Stimulated activated CD4-positive, alpha-beta T cell treated with anti-CD3 and anti-CD28 coated beads, Interleukin-4, amount 100 ng/mL, for 24 hours (primary cell): Measurements from ENCODE around the gene AGPAT2.
"Not testable (repeated sequence)": the region's sequence is repeated elsewhere in the genome, so short reads cannot be mapped to it uniquely, and the experiment has no call there.

Experiments used
- DNase-seq: peaks from one replicate; pipeline ENCODE4 v3.0.0-alpha.2; 2020

The AGPAT2 gene

GRCh38 chr9:136643596-136644342 lies 43.5 kb downstream of the AGPAT2 start:
- no peak for DNase-seq

GRCh38 chr9:136642439-136642921 lies 44.8 kb downstream of the AGPAT2 start:
- no peak for DNase-seq

DNA sequence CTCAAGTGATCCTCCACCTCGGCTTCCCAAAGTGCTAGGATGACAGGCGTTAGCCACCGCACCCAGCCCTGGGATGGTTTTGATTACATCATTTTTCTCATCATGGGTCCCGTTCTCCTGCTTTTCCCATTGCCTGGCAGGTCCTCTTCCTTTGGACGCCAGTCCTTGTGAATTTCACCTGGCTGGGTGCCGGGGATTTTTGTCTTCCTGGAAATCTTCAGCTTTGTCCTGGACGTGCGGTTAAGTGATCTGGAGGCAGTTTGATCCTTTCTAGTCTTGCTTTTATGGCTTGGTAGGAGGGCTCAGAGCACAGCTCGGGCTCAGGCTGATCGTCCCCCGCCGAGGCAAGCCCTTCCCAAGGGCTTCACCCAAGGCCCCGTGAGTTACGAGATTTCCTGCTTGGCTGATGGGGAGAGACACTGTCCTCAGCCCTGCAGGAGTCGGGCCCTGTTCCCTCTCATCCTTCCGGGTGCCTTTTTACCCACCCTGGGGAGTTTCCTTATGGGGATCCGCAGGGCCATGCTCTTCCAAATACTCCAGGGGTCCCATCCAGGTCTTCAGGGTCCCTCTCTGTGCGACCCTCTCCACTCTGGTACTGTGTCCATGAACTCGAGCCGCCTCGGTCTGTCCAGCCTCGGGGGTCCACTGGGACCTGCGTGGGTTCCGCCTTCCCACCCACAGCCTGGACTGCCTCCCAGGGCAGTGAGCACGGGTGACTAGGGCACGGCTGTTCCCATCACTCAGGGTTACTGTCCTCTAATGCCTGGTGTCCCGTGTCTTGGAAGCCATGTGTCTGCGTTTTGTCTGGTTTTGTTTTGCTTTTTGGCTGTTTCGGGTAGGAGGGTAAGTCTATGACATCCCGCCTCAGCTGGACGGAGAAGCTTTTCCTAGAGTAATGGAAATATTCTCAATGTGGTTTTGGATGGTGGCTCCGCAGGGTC lies 46.8 kb downstream of the AGPAT2 start:
- DNase-seq = no peak

- no peak for DNase-seq
Observed at GRCh38 chr9:136634904-136635303, 52.4 kb downstream of the AGPAT2 start.

- peak; percentile 20 for DNase-seq
Observed at GRCh38 chr9:136632491-136633106, 54.7 kb downstream of the AGPAT2 start.

DNA sequence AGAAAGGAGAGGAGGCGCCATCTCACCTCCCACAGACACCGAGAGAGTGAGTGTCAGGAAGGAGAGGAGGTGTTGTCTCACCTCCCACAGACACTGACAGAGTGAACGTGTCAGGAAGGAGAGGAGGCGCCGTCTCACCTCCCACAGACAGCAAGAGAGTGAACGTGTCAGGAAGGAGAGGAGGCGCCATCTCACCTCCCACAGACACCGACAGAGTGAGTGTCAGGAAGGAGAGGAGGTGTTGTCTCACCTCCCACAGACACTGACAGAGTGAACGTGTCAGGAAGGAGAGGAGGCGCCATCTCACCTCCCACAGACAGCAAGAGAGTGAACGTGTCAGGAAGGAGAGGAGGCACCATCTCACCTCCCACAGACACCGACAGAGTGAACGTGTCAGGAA lies 55.2 kb downstream of the AGPAT2 start:
- not testable (repeated sequence) for DNase-seq

- peak; percentile 70 for DNase-seq
Observed at GRCh38 chr9:136631038-136632000, 55.9 kb downstream of the AGPAT2 start.

DNA sequence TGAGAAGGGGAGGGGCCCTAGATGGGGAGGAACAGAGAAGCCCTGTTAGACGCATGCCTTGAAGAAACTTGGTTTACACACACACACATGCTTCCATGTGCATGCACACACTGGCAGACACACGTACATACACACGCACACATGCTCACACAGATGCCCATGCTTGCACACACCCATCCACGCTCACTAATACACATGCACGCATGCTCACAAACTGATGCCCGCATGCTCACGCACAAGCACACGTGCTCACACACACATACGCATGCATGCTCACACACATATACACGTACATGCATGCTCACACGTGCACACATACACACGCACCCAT lies 56.6 kb downstream of the AGPAT2 start:
- DNase-seq = no peak

GRCh38 chr9:136629879-136630661 lies 57.2 kb downstream of the AGPAT2 start:
- DNase-seq = peak; percentile 51

DNA sequence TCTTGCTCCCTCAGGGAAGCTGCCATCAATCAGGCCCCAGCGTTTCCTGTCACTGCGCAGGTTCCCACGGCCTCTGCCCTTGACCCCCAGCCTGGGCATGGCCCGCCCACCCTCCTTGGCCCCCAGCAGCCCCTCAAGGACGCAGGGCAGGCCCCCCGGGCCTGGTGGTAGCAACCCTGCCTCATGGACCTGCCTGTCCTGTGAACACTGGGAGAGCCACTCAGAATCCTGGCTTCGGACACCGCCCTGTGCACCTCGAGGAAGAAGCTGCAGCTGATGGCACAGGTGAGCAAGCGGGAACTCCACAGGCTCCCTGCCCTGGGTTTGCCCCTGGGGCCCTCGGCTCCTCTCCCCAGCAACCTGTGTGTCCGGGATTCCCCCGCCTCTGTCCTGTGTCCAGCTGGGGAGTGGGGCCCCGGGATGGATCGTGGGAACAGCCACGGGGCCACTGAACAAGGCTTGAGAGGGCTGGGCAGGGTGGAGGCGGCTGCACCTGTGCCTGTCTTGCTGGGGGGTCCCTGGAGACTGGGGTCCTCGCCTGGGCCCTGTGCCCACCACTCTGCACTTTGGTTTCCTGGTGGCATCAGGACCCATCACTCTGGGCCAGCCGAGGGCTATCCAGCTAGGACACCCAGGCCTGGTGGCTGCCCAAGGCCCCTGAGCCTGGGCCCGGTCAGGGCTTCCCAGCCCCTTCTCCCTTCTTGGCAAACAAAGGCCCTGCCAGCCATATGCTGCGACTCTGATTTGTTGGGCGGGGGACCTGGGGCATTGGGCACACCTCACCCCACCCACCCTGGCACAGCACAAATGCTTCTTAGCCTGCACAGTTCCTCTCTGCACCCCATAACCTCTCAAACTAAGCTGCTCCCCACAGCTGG lies 58.0 kb downstream of the AGPAT2 start:
- no peak for DNase-seq

DNA sequence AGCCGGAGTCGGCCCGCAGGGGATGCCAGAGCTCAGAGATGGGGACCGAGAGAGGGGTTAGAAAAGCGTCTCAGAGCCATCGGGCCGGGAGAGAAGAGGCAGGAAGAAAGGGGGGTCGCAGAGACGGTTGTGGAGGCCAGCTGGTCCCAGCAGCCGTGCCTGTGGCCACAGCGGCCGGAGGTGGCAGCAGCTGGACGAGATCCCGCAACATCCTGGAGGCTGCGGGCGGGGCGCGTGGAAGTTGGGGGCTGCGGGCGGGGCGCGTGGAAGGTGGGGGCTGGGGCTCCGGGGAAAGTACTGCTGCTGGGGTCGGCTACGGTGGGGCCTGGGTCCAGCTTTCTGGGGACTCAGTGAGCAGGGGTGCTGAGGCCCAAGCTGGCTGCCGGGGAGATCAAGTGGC lies 59.0 kb downstream of the AGPAT2 start:
- DNase-seq = no peak

DNA sequence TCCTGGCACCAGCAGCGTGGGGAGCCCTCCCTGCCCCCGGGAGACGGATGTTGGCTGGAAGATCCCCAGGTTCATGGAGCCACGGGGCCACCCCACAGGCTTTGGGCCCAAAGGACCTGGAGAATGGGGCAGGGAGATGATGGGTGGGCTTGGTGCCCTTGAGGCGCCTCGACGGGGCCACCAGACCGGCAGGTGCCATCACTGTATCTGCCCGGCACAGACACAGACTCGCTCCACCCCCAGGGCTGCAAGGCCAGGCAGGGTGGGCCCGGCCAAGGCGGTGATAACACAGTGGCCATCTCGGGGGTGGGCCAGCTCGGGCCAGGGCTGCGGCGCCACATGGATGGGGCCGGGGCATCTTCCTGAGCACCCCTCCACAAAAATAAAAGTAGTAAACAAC lies 59.6 kb downstream of the AGPAT2 start:
- DNase-seq = no peak

- no peak for DNase-seq
Observed at GRCh38 chr9:136626740-136627642, 60.3 kb downstream of the AGPAT2 start.

DNA sequence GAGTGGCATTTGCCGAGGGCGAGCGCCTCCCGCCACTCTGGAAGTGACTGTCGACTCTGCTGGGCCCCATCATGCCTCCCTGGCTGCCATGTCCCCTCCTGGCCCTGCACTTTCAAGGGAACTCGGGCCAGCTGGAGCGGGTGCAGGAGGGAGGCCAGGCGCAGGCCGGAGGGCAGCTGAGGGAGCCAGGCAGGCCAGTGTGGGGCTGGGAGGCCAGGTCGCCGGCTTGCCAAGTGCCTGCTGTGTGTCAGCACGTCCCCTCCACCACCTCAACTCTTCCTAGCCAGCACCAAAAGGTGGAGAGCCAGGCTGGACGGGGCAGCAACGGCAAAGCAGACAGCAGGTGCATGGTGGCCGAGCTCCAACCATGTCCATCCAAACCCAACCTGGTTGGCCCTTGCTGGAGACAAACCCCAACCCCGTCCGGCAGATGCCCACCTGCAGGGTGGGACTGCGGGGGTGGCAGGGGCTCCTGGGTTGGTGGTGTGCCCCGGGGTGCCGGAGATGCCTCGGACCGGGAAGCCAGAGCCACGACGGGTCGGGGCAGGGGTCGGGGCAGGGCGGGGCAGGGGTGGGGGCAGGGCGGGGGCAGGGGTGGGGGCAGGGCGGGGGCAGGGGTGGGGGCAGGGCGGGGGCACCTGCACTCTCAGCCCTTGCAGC lies 61.1 kb downstream of the AGPAT2 start:
- DNase-seq = no peak

GRCh38 chr9:136625101-136626065 lies 61.9 kb downstream of the AGPAT2 start:
- no peak for DNase-seq

DNA sequence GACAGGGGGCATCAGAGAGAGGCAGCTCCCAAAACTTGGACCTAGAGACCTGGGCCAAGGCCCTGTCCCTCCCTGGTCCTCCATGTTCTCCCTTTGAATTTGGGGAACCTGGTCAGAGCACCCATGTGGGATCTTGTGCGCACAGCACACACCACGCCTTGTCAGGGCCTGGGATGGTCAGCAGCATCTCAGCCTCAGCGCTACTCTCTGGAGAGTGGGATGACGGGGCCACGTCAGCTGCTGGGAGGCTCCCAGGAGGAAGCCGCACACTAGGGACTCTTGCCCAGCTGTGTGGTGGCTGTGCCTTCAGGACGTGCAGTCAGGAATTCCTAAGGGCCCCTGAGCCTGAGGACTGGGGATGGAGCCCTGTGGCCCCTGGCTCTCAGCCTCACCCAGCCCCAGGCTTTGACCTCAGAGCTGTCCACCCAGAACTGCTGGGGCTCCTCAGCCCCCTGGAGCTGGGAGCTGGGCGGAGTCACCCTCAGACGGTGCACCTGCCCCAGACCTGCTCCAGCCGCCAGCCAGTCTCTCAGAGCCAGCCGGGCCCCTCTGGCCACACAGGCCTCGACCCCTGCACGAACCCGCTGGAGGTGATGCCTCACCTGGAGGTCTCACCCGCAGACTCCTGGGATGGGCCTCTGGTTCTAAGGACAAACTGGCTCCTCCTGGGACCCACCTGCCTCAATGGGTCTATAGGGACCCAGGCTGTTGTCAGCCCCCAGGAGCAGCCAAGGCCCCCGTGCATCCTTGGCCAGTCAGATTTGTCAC lies 62.9 kb downstream of the AGPAT2 start:
- no peak for DNase-seq

DNA sequence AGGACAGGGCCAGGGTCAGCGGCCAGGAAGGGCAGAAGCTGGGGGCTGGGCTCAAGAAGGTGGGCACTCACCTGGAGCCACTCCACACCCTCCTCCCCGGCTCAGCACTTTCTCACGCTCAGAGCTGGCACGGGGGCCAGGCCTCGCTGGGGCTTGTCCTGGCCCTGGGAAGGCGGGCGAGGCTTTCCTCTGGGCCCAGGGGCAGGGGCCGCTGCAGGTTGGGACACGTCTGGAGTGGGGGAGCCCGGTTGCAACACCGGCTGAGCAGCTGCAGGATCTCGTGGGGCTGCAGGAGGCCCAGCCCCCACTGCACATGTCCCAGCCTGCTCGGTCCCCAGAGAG lies 63.4 kb downstream of the AGPAT2 start:
- no peak for DNase-seq
